GM15510 (cell line): ENCODE data around the gene METRN.
A peak's percentile ranks its signal among the peaks of the same experiment; 100 is the strongest.

Experiments
- POLR2A ChIP-seq: IDR thresholded peaks from 3 replicates; pipeline ENCODE4 v1.6.1; 2011; ENCODE audit warnings: borderline replicate concordance; ENCODE audit not compliant: insufficient read length; ENCODE audit errors: extremely low read depth

Gene METRN

GRCh38 chr16:695355-696089 lies 19.4 kb upstream of the METRN start:
- peak; percentile 49 for TF ChIP-seq POLR2A

- TF ChIP-seq POLR2A: no peak
Observed at GRCh38 chr16:698911-699671, 15.8 kb upstream of the METRN start.

- no peak for TF ChIP-seq POLR2A
Observed at GRCh38 chr16:700684-701584, 14.0 kb upstream of the METRN start.

- TF ChIP-seq POLR2A: no peak
Observed at GRCh38 chr16:702341-702740, 12.6 kb upstream of the METRN start.

- no peak for TF ChIP-seq POLR2A
Observed at GRCh38 chr16:703406-703805, 11.5 kb upstream of the METRN start.

GRCh38 chr16:704047-704446 lies 10.9 kb upstream of the METRN start:
- no peak for TF ChIP-seq POLR2A

GRCh38 chr16:704552-705380 lies 10.2 kb upstream of the METRN start:
- TF ChIP-seq POLR2A: no peak

- no peak for TF ChIP-seq POLR2A
Observed at GRCh38 chr16:705431-706188, 9.3 kb upstream of the METRN start, which contains the start of gene FBXL16. Gene FBXL16 (minus strand): TSS chr16:705801. CDS start chr16:697405, 8,396 bp downstream.

- TF ChIP-seq POLR2A: no peak
Observed at GRCh38 chr16:706189-707061, 8.5 kb upstream of the METRN start.

- TF ChIP-seq POLR2A: no peak
Observed at GRCh38 chr16:707062-707538, 7.8 kb upstream of the METRN start.

GRCh38 chr16:708019-708418 lies 6.9 kb upstream of the METRN start:
- TF ChIP-seq POLR2A: no peak

GRCh38 chr16:708959-709358 lies 6.0 kb upstream of the METRN start:
- TF ChIP-seq POLR2A: no peak
